CD4-positive, alpha-beta T cell treated with Interleukin-17A for 4 hours (primary cell): ENCODE measurements around the gene TFF1.

Experiments
- DNase-seq: peaks from one replicate; pipeline ENCODE4 v3.0.0-alpha.2; 2020; ENCODE audit warnings: mixed read lengths

Gene TFF1

GRCh38 chr21:42397746-42398394 lies 31.5 kb upstream of the TFF1 start:
- peak; percentile 41 for DNase-seq

GRCh38 chr21:42396799-42397745 lies 30.7 kb upstream of the TFF1 start:
- DNase-seq: no peak

GRCh38 chr21:42395905-42396651 lies 29.7 kb upstream of the TFF1 start, which contains the start of gene TMPRSS3:
Gene TMPRSS3, minus strand, starts transcription at chr21:42396052. Its CDS starts 635 bp downstream, at chr21:42395417.
- DNase-seq: no peak

- no peak for DNase-seq
Observed at GRCh38 chr21:42395302-42395701, 29.0 kb upstream of the TFF1 start.

GRCh38 chr21:42393443-42393950 lies 27.2 kb upstream of the TFF1 start:
- DNase-seq: no peak

DNA sequence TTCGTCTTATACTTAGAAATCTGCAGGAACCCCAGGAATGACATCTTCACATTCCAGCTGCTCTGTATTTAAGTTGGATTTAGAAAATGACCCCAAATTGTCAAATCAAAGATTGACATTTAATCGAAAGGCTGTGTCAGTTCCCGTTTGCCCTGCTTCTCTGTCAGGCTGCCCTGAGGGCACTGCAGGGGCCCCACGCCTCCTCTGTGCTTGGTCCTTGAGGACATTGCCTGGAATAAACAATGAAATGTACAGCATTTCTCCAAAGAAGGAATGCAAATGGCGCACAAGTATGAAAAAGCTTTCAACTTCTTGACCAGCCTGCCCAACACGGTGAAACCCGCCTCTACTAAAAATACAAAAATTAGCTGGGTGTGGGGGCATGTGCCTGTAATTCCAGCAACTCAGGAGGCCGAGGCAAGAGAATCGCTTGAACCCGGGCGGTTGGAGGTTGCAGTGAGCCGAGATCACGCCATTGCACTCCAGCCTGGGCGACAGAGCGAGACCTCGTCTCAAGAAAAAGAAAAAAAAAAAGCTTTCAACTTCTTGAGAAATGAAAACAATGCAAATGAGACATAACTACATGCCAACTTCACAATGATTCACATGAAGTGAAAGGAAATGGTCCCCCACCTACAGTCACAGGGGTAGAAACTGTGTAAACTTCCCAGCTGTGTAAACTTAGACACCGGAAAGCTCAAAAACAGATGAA lies 26.6 kb upstream of the TFF1 start:
- peak; percentile 51 for DNase-seq

- no peak for DNase-seq
Observed at GRCh38 chr21:42391297-42391696, 25.0 kb upstream of the TFF1 start.

GRCh38 chr21:42390696-42391095 lies 24.4 kb upstream of the TFF1 start:
- DNase-seq: no peak

DNA sequence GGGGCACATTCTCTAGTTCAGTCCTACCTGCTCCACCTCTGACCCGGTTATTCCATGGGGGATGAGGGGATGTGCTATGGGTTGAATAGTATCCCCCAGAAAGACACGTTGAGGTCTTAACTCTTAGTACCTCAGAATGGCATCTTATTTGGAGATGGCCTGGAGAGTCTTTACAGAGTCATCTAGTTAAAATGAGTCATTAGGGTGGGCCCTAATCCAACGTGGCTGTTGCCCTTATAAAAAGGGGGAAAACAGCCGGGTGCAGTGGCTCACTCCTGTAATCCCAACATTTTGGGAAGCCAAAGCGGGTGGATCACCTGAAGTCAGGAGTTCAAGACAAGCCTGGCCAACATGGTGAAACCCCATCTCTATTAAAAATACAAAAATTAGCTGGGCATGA lies 23.9 kb upstream of the TFF1 start:
- no peak for DNase-seq

- DNase-seq: no peak
Observed at GRCh38 chr21:42389449-42389835, 23.1 kb upstream of the TFF1 start.

DNA sequence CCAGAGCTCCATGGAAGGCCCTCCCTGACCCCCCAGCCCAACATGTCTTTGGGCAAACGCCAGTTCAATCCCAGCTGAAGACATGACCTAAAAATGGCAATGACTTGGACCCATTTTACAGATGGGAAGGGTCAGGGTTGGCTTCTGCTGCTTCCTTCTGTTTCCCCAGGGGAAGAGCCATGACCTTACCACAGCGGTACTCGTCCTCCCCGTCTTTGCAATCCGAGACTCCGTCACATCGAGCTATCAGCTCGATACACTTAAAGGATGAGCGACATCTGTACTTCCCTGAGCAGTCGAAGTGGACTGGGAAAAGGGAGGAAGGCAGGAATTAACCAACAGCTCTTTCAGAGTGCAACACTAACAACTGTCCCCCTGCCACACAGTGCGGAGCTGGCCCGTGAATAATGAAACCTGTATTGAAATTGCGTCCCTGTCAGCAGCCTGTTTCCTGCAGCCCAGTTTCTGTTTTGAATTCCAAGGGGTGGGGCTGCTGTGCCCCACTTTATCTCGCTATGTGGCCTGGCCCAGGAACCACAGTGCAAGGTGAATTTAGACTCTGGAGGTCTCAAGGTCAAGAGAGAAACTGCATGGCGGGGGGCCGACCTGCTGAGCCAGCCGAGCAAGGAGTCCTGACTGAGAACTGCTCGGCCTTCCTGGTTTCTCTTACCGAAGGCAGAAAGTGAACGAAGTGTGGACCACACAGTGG lies 22.6 kb upstream of the TFF1 start:
- DNase-seq: peak; percentile 25

- DNase-seq: peak; percentile 30
Observed at GRCh38 chr21:42387843-42388340, 21.6 kb upstream of the TFF1 start.

DNA sequence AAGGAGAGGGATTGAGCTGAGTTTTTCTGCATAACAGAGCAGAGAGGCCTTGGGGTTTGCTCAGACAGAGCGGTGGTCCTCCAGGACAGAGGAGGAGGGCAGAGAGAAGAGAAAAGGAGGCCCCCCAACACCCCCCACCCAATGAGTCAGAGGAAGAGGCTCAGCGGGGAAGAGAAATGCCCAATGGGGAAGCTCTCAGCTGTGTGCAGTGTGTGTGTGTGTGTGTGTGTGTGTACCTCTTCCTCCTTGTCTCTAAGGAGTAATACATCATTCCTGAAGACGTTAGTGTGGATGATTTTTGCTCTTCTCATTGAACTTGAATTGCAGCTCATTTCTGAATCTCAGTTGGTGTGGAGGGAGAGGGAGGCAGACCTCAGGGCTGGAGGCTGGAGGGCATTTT lies 20.8 kb upstream of the TFF1 start:
- peak; percentile 22 for DNase-seq

DNA sequence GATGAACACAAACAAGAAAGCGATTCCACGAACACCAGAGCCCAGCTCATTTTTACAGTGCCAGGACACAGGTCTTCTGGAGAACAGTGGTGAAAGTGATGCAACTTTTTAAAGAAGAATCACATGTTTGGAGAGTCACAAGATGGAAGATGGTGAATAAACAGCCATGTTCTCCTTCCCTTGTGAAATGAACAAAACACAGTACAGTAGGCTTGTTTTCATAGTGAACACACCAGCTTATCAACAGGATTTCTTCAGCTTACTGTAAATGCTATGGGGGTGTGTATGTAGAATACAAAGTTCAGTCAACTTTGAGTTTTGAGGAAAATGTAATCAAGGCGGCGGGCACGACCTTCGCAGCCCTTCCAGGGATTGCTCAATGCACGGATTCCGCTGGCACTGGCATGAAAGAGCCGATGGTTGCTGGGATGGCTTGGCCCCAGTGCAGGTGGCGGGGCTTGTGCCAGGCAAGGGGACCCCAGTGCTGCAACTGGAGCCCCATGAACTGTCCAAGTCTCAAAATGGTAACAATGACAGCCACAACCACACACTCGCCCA lies 19.8 kb upstream of the TFF1 start:
- no peak for DNase-seq

DNA sequence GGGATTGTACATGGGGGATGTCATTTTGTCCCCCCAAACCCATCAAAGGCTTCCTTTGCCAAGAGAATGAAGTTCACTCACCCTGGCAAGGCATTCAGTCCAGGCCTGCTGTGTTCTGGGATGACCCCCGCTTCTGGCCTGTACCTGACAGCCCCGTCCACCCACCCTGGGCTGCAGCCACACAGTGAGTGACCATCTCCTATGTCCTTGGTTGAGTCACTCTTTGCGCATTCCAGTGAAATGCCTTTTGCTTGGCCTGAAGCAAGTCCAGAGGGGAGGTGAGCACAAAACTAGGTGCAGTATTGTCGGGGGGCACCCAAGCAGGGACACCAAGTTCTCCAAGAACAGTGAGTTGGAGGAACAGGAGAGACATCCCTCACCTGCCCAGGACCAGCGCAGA lies 19.3 kb upstream of the TFF1 start:
- no peak for DNase-seq

DNA sequence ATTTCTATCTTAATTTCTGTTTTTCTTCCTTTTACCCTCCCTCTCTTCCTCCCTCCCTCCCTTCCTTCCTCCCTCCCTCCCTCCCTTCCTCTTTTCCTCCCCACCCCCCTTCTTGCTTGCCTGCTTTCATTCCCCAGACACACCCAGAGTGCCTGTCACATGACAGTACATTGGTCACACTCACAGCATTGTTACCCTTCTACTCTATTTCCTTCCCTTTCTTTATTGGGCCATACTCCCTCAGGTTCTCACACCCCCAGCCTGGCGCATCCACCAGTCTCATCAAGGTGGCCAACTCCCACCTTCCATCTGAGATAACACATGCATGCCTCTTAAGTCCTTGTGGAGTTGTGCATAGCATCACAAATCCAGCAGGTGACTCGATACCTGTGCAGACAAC lies 18.7 kb upstream of the TFF1 start:
- DNase-seq: no peak

GRCh38 chr21:42384156-42384945 lies 18.0 kb upstream of the TFF1 start:
- no peak for DNase-seq

- no peak for DNase-seq
Observed at GRCh38 chr21:42383331-42383730, 17.0 kb upstream of the TFF1 start.

DNA sequence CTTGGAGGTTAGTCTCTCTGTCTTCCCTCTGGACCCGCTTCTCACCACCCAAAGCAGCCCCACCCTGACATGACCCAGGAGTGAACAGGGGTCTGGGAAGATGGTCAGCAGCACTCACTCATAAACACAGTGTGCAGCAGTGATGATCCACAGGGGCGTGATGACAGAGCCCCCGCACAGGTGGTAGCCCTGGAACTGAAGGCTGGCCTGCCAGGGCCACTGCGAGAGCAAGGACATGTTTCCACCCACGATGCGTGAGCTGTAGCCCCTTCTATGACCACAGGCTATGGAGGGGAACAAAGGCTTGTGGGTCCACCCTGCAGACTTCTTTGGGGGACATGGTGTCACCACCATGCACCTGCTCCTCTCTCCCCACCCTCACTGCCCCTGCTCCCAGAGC lies 16.6 kb upstream of the TFF1 start:
- DNase-seq: no peak

DNA sequence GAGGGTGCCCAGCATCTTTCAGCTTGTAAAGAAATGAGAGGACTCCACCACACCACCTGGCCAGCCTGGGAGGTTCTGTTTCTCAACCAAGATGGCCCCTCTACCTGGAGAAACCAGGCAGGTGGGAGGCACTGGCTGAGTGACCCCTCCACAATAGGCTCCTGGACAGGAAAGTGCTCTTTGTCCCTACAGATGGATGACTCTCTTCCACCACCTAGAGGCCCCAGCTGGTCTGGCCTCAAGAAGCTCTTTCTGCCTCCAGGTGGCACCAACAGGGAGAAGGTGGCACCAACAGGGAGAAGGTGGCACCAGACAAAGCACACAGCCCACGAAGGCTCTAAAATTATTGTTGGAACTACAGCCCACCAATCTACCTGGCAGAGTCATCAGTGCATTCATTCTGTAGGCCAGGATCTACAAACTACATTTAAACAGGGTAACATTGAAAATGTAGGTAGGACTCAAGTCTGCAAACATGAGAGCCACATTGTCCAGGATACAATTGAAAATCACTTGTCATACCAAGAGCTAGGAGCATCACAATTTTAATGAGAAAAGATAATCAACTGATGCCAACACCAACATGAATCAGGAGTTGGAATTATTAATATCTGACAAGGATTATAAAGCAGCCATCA lies 15.1 kb upstream of the TFF1 start:
- DNase-seq: peak; percentile 57
